HG03520 (cell line): ENCODE measurements around the gene MAP1LC3B.
"Not testable (repeated sequence)": the region's sequence is repeated elsewhere in the genome, so short reads cannot be mapped to it uniquely, and the experiment has no call there.

ENCODE experiments used
- ATAC-seq: cut with Tn5 transposase; IDR thresholded peaks from one replicate; pipeline ENCODE4 v1.9.1; 2021; ENCODE audit warnings: mild to moderate bottlenecking, moderate library complexity; ENCODE audit not compliant: unreplicated experiment

The MAP1LC3B gene

GRCh38 chr16:87360862-87361610 is 31.1 kb upstream of the MAP1LC3B start:
- ATAC-seq, result no peak

GRCh38 chr16:87361916-87362619 is 30.1 kb upstream of the MAP1LC3B start:
- ATAC-seq, result no peak

GRCh38 chr16:87362828-87363559 is 29.1 kb upstream of the MAP1LC3B start:
- not testable (repeated sequence) for ATAC-seq

- ATAC-seq, result no peak
These were observed 28.2 kb upstream of the MAP1LC3B start for GRCh38 chr16:87363771-87364455.

DNA sequence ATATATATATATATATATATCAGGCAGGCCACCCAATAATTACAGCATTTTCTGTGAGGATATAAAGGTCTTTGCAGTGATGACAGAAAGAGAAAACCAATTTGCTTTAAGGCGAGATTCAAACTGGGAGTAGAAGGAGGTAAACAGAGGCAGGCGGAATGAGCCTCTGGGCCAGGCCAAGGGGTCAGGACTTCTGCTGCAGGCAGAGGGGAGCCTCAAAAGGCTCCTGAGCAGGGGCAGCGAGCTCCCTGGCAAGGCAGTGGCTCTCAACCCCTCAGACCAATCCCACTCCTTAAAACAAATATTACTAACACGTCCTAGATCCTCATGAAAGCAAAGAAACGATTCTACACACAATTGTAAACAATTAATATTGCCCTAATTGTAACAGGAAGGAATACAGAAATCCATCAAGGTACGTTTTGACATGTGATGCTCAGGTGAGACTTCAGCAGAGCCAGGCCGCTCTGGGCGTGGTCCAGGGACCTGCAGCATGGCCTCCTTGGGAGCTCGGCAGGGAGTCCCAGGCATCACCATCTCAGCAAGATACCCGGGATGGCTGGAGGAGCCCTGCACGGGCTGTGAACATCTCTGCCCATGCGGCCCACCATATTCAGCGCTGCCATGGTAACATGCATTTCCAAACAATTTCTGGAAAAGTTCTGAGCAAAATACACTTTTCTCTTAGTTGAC is 27.0 kb upstream of the MAP1LC3B start:
- ATAC-seq, result no peak

GRCh38 chr16:87366288-87366687 is 25.8 kb upstream of the MAP1LC3B start:
- no peak for ATAC-seq

- no peak for ATAC-seq
These were observed 25.2 kb upstream of the MAP1LC3B start for GRCh38 chr16:87366930-87367329.

GRCh38 chr16:87367529-87367928 is 24.6 kb upstream of the MAP1LC3B start:
- ATAC-seq, result no peak

DNA sequence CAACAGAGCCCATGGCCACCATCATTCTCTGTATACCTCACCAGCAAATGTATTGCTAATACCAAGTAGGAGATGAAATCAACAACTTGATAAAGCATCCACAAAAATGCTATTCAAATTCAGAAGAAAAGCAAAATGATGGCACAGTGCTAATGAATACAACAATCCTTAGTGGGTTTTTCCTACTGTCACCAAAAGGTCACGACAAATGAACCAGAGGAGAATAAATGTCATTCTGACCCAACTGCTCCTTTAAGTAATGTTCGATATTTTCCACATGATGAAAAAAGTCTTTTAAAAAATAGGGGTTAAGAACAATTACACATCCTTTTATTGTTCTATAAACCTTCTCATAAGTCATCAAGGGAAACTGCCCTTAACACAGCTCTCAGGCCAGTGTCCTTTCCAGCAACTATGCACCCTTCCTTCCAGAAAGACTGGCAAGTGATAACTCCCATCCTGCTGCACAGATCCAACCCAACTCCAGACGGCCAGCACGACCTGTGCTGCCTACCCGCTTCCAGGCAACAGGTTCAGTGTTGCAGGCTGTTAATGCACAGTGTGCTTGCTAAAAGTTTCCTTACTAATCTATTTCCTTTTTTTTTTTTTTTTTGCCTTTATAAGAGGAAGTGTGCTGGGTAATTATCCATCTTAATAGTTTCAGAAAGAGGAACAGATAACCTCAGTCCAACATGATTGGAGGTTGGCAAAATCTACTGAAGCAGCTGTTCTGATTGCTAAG is 23.9 kb upstream of the MAP1LC3B start:
- ATAC-seq, result no peak

- no peak for ATAC-seq
These were observed 22.9 kb upstream of the MAP1LC3B start for GRCh38 chr16:87369117-87369765.

DNA sequence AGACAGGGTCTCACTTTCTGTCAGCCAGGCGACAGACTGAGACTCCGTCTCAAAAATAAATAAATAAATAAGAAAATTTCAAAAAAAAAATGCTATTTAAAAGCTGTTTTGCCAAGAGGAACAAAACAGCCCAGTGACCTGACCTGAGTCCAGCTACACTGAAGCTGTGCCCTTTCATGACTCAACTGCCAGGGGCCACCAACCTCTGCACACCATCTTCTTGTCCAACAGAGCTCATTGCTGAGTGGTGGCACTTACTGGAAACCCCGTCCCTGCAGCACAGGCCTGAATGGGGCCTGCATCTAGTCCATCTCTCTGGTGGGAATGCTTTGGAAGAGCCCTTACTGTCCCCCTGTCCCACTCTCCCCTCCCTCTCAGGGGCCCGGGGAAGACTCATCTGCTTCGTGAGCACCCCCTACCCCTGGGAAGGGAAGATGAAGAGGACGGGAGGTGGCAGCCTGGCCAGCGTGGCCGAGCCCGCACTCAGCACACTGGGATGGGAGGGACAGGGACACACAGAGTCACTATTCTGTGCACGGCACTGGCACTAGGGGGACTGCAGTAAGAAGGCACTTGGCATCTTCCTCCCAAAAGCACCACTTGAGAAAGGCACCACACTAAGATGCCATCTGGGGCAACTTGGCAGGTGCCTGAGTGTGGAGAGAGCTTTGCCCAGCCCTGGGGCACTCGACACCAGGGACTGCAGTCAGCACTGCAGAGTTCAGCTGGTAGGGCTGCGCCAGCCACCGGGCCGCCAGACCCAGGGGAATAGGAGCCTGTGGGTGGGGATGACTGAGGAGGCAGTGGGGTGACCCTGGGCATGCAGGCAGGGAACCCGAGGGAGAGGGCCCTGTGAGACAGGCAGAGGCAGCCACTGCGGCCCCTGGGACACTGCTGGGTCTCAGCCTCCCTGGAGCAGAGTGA is 22.1 kb upstream of the MAP1LC3B start:
- no peak for ATAC-seq

DNA sequence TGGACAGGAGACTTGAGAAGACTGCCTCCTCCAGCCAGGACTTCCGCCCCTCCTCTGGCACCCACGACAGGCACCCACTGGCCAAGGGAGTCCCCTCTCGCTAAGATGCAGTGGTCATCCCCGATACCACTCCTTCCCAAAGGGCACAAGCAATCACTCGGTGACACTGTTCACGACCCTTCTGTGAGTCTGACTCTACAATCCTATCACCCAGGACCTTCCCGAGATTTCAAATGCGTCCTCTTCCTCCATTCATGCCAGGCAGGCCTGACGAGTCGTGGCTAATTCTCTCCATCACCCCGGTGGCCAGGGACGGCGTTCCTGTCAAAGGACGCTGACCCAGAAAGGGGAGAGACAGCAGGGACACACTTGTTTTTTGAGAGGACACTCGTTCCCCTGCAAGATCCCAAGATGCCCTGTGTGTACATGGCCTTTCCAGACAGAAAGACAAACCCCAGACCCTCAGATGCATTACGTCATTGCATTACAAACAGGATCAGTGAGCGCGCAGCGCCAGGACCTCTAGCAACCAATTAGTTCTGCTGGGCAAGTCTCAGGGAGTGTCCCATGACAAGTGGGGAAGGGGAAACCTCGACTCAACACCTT is 20.8 kb upstream of the MAP1LC3B start:
- no peak for ATAC-seq

DNA sequence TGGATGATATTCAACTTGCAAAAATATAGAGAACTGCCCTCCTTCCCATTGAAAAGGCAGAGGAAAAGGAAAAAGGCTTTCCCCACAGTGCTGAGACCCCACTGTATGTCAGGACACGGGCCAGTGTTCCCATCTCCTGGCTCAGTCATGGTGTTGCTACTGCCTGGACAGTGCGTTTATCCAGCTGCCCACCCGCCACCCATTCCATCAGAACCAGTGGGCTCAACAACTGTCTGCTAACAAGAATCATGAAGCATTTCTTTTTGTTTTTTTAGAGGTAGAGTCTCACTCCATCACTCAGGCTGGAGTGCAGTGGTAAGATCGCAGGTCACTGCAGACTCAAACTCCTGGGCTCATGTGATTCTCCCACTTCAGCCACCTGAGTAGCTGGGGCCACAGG is 19.8 kb upstream of the MAP1LC3B start:
- no peak for ATAC-seq

DNA sequence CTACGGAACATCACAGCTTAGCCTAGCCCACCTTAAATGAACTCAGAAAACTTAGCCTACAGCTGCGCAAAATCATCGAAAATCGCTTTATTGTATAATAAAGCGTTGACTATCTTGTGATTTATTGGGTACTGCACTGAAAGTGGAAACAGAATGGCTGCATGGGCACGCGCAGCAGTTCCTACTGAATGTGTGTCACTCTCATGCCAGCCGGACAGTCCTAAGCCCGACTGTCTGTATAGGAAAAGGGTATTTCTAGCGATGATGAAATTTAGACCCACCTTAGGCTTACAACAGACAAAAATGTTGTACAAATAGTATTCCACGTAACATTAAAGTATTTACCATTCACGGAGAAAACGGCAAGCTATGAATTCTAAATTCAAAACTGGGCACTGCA is 17.8 kb upstream of the MAP1LC3B start:
- no peak for ATAC-seq

- no peak for ATAC-seq
These were observed 16.6 kb upstream of the MAP1LC3B start for GRCh38 chr16:87375426-87376135.

DNA sequence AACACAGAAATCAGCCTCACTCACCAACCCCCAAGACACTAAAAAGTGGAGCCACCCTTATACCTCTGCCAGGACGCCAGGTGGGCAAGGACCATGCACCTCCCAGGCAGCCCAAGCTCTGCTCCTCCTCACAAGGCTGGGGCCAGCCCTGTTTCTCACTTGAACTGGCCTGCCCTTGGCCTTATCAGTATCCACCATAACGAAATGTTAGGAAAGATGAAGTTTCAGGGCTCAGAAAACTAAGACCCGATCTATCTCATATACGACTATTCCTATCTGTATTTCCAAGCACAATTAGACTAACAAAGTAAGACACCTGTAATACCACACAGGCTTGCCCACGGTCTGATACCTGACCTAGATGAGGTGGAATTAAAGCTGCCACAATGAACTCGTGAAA is 15.5 kb upstream of the MAP1LC3B start:
- no peak for ATAC-seq

GRCh38 chr16:87379312-87379752 is 12.8 kb upstream of the MAP1LC3B start:
- not testable (repeated sequence) for ATAC-seq
